PC-3 (cell line): Measurements from ENCODE around the gene FOXE1.

ENCODE experiments used
- CTCF ChIP-seq: fragments of 300-600 bp; sonication (generic); conservative IDR thresholded peaks from 2 replicates; pipeline ENCODE4 v1.5.1; 2017; ENCODE audit warnings: antibody characterized with exemption, low read depth, mild to moderate bottlenecking, low read length
- EZH2phosphoT487 ChIP-seq: fragments of 300-600 bp; sonication (generic); IDR thresholded peaks from 2 replicates; pipeline ENCODE4 v1.6.1; 2018; ENCODE audit warnings: mild to moderate bottlenecking, antibody characterized with exemption, low read length, borderline replicate concordance

- TF ChIP-seq CTCF (no peak), EZH2phosphoT487 (no peak)
Observed at GRCh38 chr9:97866300-97866699, 13.3 kb downstream of the FOXE1 start.
